Gastroesophageal sphincter (tissue), 4 donors: Measurements from ENCODE around the gene BCL6. TPM values are rescaled to one million over a fixed set of nuclear protein-coding genes. Genes with fewer than 3 reads are reported as not detected.

Experiments
- ATAC-seq: fragments of 150-250 bp; one replicate; pipeline ENCODE4 v1.9.1; 2016; ENCODE audit warnings: mild to moderate bottlenecking, moderate library complexity
- H3K27ac ChIP-seq, 4 donors: fragments of 200-600 bp; sonication (generic) in 3 of 4; 1 replicate in 3 of 4; 2 replicates in 1 of 4; pipeline ENCODE4 v1.5.1; 2016 to 2019
- H3K27me3 ChIP-seq: fragments of 200-600 bp; sonication (generic); one replicate; pipeline ENCODE4 v1.5.1; 2019
- H3K36me3 ChIP-seq, 2 donors: fragments of 200-600 bp; sonication (generic); one replicate each; pipeline ENCODE4 v1.5.1; 2019; ENCODE audit warnings: control low read depth in 1 of 2
- H3K4me1 ChIP-seq, 3 donors: fragments of 200-600 bp; sonication (generic); 1 replicate in 2 of 3; 2 replicates in 1 of 3; pipeline ENCODE4 v1.5.1; 2016 to 2019; ENCODE audit warnings: control low read depth in 2 of 3
- H3K4me3 ChIP-seq, 2 donors: fragments of 200-600 bp; sonication (generic); one replicate each; pipeline ENCODE4 v1.5.1; 2019; ENCODE audit warnings: mild to moderate bottlenecking in 1 of 2, moderate library complexity in 1 of 2
- H3K9me3 ChIP-seq, 3 donors: fragments of 200-600 bp; sonication (generic); one replicate each; pipeline ENCODE4 v1.5.1; 2017 to 2019; ENCODE audit warnings: control low read depth in 2 of 3
- EP300 ChIP-seq: sonication (generic); formaldehyde crosslinking; IDR thresholded peaks from one replicate; pipeline ENCODE4 v1.6.1; 2017; ENCODE audit warnings: antibody characterized with exemption, mild to moderate bottlenecking
- POLR2A ChIP-seq, 2 donors: fragments of 450-650 bp; IDR thresholded peaks; one replicate each; pipeline ENCODE4 v1.6.1; 2017; ENCODE audit warnings: antibody characterized with exemption in 2 of 2, mild to moderate bottlenecking in 2 of 2, moderate library complexity in 1 of 2
- POLR2AphosphoS5 ChIP-seq: sonication (generic); formaldehyde crosslinking; IDR thresholded peaks from one replicate; pipeline ENCODE4 v1.6.1; 2017; ENCODE audit warnings: antibody characterized with exemption
- WGBS, 2 donors: methylation state at CpG; one replicate each; pipeline ENCODE4 v1.1.5; 2018; ENCODE audit warnings: low coverage in 1 of 2; 5-methylcytosine and 5-hydroxymethylcytosine counted together
- total RNA-seq, 4 donors: library from RNA; depleted of rRNA; stranded (reverse); fragments of >200 nt; gene quantifications; one replicate each; pipeline ENCODE4 v1.1.0, GENCODE V29; 2016
- TF ChIP-seq, protein P1 (sequence below), 4 experiments: fragments of 200-600 bp in 2 of 4; fragments of 450-650 bp in 2 of 4; sonication (generic) in 1 of 4; IDR thresholded peaks; one replicate each; pipeline ENCODE4 v1.5.1; 2017 to 2019; ENCODE audit warnings: antibody characterized with exemption in 4 of 4, mild to moderate bottlenecking in 2 of 4, moderate library complexity in 2 of 4

BCL6 gene
- total RNA-seq, 4 donors from 2014 or later = 60.0 to 146 (median 115) TPM

DNA sequence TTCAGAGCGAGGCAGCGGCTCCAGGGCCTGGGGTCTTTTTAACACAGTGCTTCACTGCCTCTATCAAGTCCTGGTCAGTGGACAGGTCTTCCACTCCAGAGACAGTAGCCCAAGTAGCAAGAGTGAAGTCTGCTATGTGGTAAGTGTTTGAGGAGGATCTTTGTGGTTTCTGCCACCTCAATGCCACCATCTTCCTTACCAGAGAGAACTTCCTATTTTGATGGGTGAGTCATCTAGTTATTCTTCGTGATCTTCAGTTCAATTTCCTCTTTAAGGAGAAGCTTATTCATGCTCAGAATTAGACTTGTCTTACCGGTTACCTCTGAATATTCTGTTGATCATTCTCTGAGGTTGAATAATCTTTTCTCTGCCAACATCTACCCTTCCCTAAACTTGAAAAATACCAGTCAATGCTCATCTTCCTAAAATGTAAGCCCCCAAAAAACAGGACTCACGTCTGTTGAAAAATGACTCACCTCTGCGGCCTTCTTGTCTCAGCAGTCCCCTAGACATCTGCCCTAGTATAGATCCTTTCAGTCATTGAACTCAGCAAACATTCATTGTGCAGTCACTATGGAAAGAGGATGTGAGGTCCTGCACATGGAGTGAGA lies 32.2 kb upstream of the BCL6 start:
- H3K9me3 ChIP-seq = no peaks in the 10 kb centered on the region
- no peak overlapping the region for H3K4me3 ChIP-seq
- H3K4me1 ChIP-seq = peaks cover 0 to 6% (median 0%) of the 10 kb centered on the region in 3 donors
- no peak for TF ChIP-seq EP300
- TF ChIP-seq POLR2AphosphoS5 = no peak
- TF ChIP-seq, protein P1, sequence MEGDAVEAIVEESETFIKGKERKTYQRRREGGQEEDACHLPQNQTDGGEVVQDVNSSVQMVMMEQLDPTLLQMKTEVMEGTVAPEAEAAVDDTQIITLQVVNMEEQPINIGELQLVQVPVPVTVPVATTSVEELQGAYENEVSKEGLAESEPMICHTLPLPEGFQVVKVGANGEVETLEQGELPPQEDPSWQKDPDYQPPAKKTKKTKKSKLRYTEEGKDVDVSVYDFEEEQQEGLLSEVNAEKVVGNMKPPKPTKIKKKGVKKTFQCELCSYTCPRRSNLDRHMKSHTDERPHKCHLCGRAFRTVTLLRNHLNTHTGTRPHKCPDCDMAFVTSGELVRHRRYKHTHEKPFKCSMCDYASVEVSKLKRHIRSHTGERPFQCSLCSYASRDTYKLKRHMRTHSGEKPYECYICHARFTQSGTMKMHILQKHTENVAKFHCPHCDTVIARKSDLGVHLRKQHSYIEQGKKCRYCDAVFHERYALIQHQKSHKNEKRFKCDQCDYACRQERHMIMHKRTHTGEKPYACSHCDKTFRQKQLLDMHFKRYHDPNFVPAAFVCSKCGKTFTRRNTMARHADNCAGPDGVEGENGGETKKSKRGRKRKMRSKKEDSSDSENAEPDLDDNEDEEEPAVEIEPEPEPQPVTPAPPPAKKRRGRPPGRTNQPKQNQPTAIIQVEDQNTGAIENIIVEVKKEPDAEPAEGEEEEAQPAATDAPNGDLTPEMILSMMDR (IDR thresholded peaks at IDR 0.05) = no peak
- no peaks in the 10 kb centered on the region for H3K27me3 ChIP-seq
- no peak for ATAC-seq
- no peaks in the 10 kb centered on the region for H3K36me3 ChIP-seq
- 62 to 75% methylated on average over 6 of the region's 6 CpGs for WGBS, 2 donors
- no peak overlapping the region for H3K27ac ChIP-seq

- ATAC-seq = no peak
- Histone ChIP-seq H3K4me1 (no peaks in the 10 kb centered on the region), H3K36me3 (no peaks in the 10 kb centered on the region), H3K4me3 (no peak overlapping the region), H3K9me3 (no peaks in the 10 kb centered on the region), H3K27ac (no peak overlapping the region), H3K27me3 (no peaks in the 10 kb centered on the region)
- no peak for TF ChIP-seq POLR2AphosphoS5
- TF ChIP-seq EP300 = no peak
- TF ChIP-seq, protein P1 (IDR thresholded peaks at IDR 0.05) = no peak
- TF ChIP-seq POLR2A (IDR thresholded peaks at IDR 0.05) = no peak
- WGBS, 2 donors = 25 to 33% methylated on average over 1 of the region's 1 CpG
Observed at GRCh38 chr3:187775549-187775948, 30.3 kb upstream of the BCL6 start.

DNA sequence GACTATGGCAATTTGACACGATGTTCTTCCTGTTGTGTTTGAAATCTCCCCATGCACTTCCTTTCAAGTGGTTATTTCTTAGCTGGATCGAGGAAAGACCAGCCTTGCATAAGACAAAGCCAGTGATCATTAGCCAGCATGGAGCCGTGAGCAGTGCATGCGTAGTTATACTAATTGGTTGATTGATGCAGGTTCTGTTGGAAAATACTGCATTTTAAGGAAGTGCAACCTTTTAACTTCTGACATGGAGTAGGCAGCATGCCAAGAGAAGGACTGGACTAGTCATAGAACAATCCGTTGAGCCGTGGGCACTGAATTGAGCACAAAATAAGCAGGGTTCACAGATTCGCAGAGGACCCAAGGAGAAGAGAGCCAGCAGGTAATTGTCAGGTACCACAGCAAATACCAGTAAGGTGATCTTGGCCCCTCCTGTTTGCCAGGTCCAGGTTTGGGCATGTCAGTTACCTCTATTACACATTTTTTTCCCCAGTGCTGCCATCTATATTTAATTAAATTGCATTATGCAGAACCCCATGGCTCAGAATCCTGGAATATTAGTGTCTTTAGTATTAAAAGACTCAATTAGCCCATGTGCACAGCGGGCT lies 29.0 kb upstream of the BCL6 start:
- no peak for ATAC-seq
- H3K36me3 ChIP-seq = no peaks in the 10 kb centered on the region
- no peaks in the 10 kb centered on the region for H3K9me3 ChIP-seq
- H3K27me3 ChIP-seq = no peaks in the 10 kb centered on the region
- peaks cover 0 to 5% (median 0%) of the 10 kb centered on the region in 3 donors for H3K4me1 ChIP-seq
- H3K4me3 ChIP-seq = no peak overlapping the region
- no peak overlapping the region for H3K27ac ChIP-seq
- TF ChIP-seq POLR2AphosphoS5 = no peak
- no peak for TF ChIP-seq EP300
- 76 to 79% methylated on average over 7 to 8 of the region's 8 CpGs for WGBS, 2 donors

GRCh38 chr3:187773233-187774184 lies 28.2 kb upstream of the BCL6 start:
- no peak overlapping the region for H3K4me3 ChIP-seq
- H3K9me3 ChIP-seq = no peaks in the 10 kb centered on the region
- 58 to 81% methylated on average over 7 to 15 of the region's 19 CpGs for WGBS, 2 donors
- peaks cover 0 to 5% (median 0%) of the 10 kb centered on the region in 3 donors for H3K4me1 ChIP-seq
- TF ChIP-seq POLR2AphosphoS5 (no peak), EP300 (no peak), POLR2A (IDR thresholded peaks at IDR 0.05) (no peak)
- TF ChIP-seq, protein P1 (IDR thresholded peaks at IDR 0.05) = no peak
- H3K27ac ChIP-seq = no peak overlapping the region
- H3K27me3 ChIP-seq = no peaks in the 10 kb centered on the region
- H3K36me3 ChIP-seq = no peaks in the 10 kb centered on the region
- peak; percentile 34 for ATAC-seq

DNA sequence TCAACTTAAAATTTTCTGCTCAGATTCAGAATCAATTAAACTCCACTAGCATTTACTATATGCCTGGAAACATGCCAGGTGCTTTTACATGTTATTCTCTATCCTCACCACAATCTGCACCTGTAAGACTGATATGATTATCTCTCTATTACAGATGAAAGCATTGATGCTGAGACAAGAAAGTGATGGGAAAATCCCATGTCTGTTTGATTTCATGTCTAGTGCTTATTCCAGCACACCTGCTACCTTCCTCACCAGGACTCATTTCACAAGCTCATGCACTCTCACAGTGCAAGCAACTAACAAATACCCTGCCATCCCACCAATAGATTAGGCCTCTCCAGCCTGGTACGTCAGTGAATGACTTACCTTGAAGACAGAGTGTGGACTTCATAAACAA lies 25.0 kb upstream of the BCL6 start:
- H3K4me1 ChIP-seq = peaks cover 0 to 5% (median 0%) of the 10 kb centered on the region in 3 donors
- no peak overlapping the region for H3K4me3 ChIP-seq
- 100% methylated on average over 1 of the region's 1 CpG for WGBS, 2 donors
- H3K36me3 ChIP-seq = no peaks in the 10 kb centered on the region
- ATAC-seq = no peak
- H3K27ac ChIP-seq = no peak overlapping the region
- TF ChIP-seq, protein P1 (IDR thresholded peaks at IDR 0.05) = no peak
- no peaks in the 10 kb centered on the region for H3K9me3 ChIP-seq
- H3K27me3 ChIP-seq = no peaks in the 10 kb centered on the region
